NCI-H2107 treated with DMSO at 0.1 percent for 48 hours (cell line): ENCODE measurements around the gene VASH2.

Experiments
- DNase-seq: peaks from one replicate; lab custom pipeline; 2025; ENCODE audit not compliant: unreplicated experiment; lab: John Stamatoyannopoulos, UW

Gene VASH2

DNA sequence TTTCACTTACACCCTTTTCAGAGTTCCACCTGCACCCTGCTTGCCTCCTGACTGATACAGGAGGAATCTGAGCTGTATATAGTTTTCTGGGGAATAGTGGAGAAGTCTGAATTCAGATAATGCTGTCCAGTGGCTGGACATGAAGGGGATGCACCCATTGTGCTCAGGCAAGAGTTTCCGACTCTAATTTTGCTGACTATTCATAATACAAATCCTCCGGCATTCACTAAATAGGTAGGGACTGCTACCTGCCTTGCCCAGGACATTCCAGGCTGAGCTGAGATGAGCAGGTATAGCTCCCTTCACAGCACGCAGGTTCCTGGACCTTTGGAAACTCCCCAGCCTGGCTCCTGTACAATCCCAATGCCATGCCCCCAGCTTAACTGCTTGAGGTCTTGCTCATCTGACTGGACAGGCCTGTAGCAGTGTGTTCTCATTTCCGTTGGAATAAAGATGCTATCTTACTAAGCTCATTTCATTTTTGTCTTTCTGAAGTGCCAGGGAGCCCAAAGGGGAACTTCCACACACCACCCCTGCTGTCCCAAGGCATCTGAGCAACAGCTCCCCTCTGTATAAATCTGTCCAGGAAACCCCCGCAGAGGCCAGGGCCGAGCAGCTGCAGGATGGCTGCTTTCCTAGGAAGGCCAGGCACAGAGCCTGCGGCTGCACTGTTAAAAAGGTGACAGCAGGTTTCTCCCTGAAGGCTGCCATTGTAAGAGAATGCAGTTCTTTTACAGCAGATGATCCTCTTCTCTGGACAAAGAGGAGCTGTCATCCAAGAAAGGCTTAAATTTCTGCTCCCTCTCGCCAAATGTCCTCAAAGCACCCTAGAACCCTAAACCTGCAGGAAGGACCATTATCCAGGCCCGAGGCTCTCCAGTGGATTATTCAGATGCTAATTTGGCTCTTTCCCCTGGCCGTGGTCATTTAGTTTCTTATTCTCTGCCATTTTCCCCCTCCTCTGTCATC, 21.7 kb upstream of the VASH2 start:
- no peak for DNase-seq

DNA sequence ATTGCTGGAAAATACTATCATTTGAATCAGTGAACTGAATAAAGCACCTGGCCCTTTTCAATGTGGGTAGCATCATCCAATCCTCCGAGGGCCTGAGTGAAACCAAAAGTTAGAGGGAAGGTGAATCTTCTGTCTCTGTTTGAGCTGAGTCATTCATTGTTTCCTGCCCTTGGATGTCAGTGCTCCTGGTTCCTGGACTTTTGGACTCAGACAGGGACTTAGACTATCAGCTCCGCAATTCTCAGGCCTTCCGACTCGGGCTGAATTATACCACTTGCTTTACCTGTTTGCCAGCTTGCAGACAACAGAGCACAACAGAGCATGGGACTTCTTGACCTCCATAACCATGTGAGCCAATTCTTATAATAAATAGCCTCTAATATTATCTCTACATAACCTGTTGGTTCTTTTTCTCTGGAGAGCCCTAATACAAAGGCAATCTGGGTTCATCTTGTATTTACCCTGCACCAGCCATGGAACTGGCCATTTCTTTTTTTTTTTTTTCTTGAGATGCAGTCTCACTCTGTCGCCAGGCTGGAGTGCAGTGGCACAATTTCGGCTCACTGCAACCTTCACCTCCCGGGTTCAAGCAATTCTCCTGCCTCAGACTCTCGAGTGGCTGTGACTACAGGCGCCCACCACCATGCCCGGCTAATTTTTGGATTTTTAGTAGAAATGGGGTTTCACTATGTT, 19.2 kb upstream of the VASH2 start:
- DNase-seq, result no peak

DNA sequence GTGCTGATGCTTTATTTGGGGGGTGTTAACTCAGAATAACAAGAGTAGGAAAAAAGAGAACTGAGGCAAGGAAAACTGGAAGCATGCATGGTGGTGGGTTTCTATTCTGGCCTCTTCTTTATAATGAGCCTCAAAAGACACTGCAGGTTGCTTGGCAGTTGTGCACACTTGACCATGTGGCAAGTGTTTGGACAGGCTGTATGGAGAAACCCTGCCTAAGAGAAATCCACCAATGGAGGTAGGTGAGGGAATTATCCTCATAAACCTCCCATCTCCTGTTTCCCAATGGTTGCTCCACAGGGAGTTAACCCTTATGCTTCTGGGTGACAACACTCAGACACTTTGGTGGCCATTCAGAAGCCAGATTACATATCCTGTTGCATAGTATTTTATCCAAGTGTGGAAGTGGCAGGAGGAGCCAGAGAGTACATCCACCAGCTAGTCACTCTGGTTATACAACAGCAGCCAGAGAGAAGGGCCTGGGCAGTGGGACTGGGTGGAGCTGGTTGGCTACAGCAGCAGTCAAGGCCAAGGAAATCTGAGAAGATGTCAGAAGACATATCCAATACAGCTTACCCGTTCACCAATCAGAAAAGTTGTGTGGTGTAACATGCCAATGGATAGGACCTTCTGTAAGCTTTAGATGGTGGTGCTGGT, 16.4 kb upstream of the VASH2 start:
- no peak for DNase-seq

DNA sequence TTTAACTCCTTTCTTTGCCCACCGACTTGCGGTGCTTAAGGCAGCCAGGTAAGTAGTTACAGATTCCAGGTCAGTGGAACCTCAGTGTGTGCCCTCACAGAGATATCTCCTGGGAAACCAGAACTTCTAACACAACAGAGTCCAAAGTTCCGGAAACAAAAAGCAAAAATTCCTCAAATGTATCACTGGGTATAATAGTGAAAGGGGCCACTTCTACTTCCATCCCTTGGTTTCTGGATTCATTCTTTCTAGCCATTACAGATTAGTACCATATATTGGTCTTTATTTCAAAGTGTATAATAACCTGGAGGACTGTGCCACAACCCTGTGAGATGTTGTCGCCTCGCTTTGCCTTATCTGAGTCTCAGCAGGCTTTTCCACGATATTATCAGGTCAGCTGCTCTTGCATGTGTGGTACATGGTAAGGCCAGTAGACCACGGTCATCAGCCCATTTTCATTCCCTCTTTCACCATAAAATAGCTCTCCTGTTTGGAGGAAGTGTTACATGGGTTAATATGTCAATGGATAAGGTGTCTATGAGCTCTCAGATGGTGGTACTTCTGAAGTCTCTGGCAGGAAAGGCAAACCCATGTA, 14.9 kb upstream of the VASH2 start:
- DNase-seq, result no peak

DNA sequence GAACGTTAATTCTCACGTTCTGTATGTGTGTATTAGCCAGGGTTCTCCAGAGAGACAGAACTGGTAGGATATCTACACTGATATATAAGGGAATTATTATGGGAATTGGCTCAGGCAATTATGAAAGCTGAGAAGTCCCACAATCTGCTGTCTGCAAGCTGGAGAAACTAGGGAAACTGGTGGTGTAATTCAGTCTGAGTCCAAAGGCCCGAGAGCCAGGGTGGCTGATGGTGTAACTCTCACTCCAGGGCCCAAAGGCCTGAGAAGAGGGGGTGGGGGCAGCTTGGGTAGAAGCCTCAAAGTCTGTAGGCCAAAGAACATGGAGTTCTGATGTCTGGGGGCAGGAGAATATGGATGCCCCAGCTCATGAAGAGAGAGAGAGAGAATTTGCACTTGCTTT, 13.3 kb upstream of the VASH2 start:
- no peak for DNase-seq

DNA sequence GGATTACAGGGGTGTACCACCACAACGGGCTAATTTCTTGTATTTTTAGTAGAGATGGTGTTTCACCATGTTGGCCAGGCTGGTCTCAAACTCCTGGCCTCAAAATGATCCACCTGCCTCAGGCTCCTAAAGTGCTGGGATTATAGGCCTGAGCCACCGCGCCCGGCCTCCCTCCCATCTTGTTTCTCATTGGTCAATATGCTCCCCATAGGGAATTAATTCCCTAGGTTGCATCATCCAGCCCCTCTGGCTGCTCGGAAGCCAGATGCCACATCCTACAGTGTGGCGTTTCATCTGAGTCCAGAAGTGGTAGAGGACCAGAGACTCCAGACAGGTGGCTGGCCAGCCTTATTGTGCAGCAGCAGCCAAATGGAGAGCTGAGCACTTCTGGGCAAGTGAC, 11.5 kb upstream of the VASH2 start:
- peak; percentile 43 for DNase-seq

DNA sequence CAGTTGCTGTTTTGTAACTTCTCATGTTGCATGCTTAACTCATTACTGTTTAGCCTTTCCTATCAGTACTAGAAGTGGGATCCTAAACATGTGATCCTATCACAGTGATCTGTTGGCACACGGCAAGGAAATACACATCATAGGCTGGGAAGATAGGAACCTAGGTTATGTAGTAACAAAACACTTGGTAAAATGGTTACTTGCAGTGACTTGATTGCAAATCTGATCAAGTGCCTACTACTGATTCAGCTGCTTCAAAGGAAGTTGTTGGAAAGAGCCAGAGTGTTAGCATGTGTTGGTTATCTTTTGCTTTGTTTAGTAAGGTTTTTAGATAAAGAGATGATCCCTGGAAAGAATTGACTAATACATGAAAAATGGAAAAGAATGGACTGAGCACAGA, 8.9 kb upstream of the VASH2 start:
- DNase-seq, result no peak

DNA sequence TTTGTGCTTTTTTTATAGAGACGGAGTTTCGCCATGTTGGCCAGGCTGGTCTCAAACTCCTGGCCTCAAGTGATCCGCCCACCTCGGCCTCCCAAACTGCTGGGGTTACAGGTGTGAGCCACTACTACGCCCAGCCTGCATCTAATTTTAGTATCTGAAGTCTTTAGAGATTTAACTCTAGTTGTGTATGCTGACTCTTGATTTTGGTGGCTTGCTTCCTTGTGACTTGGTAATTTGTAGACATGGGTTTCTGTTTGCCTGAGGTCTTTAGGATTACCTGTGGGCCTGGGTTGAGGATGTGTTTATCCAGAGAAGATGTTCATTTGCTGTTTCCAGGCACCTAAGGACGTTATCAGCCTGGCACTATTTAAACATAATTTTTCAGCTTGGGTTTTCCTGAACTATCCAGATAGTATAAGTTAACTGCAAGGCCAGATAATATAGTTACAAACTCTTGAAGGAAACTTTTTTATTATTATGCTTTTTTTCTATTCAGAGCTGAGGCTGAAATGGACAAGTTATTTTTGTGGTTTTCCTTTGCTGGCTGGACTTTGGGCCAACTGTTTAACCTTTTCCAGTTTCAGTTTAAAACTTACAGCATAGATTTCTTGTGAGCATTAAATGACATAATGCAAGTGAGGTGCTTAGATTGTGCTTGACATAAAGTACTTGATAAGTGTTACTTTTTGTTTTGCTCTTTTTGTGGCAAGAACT, 7.5 kb upstream of the VASH2 start:
- no peak for DNase-seq

DNA sequence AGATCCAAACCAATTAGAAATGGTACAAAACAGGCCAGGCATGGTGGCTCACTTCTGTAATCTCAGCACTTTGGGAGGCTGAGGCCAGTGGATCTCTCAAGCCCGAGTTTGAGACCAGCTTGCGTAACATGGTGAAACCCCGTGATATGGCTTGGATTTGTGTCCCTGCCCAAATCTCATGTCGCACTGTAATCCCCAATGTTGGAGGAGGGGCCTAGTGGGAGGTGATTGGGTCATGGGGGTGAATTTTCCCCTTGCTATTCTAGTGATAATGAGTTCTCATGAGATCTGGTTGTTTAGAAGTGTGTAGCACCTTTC, 7.0 kb upstream of the VASH2 start:
- DNase-seq, result no peak

DNA sequence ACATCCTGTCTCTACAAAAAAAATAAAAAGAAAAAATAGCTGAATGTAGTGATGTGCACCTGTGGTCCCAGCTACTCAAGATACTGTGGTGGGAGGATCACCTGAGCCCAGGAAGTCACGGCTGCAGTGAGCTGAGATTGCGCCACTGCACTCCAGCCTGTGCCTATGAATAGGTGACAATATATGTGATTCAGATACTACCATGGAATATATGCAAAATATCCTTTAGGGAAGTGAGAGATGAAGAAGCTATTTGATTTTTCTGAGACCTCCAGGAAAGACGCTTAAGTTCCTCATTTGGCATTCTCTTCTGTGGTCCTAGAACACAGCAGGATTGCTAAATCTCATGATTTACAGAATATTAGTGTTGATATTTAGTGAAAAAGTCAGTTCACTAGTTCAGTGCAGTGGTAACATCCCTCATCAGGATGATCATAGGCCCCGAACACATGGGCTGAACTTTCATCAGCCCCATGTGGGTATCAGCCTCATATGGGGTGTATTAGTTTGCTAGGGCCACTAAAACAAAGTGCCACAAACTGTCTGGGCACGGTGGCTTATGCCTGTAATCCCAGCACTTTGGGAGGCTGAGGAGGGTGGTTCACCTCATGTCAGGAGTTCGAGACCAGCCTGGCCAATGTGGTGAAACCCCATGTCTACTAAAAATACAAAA, 6.0 kb upstream of the VASH2 start:
- DNase-seq, result no peak

DNA sequence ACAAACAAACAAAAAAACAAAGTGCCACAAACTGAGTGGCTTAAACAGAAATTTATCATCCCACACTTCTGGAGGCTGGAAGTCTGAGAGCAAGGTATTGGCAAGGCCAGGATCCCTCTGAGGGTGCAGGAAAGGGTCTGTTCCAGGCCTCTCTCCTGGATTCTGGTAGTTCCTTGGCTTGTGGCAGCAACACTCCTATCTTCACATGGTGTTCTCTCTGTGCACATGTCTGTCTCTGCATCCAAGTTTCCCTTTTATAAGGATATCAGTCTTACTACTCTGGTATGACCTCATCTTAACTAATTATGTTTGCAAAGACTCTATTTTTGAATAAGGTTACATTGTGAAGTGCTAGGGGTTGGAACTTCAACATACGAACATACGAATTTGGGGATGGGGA, 5.3 kb upstream of the VASH2 start:
- DNase-seq, result no peak

DNA sequence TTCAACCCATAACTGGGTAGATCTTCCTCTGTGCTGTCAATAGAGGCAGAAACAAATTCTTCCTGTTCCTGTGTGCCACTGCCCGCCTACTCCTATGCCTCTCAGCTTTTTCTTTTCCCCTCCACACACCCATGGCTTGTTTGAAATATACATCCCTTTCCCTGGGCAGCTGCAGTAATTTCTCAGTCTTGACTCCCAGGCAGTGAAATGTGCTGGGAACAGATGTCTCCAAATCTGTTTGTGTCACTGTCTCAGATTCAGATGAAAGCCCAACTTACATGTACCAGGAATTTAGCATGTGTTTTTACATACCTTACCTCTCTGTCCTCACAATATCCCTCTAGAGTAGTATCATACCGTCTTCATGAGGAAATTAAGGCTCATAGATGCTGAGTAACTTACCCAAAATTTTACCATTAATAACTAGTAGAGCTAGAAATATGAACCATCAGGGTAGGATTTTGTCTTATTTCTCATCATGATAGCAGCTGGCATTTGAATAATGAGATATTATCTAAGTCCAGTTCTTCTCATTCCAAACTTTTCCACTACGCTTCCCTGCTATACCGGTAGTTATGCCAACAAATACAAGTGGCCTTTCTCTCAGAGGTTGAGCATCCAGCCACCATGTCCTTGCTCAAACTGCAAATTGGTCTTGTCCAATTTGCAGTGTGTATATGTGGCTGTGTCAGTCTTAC, 4.7 kb upstream of the VASH2 start:
- DNase-seq, result no peak

DNA sequence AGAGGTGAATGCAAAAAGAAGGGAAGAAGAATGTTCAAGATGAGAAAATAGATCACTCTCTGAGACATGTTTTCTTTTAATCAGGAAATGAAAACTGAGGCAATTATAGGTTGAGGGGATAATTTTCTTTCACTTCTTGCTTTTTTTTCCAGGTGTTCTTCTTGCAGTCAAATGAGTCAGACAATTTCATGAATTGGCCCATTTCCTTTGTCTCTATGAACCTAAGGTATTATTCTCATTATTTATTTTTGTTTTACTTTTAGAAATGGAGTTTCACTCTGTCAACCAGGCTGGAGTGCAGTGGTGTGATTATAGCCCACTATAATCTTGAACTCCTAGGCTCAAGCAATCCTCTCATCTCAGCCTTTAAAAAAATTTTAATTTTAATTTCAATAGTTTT, 3.5 kb upstream of the VASH2 start:
- no peak for DNase-seq

DNA sequence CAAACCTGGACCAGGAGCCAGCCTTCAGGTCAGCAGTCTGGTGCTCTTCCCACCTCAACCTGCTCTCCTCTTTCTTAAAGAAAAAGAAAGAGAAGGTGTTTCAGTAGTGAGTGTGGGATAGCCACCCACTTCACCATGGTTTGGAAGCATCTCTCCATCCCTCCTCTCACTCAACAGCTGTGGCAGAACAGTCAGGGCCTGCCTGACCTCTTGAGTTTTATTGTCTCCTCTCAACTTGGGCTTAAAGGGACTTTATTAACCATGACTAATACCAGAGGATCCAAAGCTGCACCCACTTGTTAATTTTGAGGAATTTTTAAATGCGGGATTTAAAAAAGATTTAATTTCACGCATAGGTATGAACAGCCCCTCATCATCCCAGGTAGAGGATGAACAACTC, 570 bp upstream of the VASH2 start:
- DNase-seq, result no peak

DNA sequence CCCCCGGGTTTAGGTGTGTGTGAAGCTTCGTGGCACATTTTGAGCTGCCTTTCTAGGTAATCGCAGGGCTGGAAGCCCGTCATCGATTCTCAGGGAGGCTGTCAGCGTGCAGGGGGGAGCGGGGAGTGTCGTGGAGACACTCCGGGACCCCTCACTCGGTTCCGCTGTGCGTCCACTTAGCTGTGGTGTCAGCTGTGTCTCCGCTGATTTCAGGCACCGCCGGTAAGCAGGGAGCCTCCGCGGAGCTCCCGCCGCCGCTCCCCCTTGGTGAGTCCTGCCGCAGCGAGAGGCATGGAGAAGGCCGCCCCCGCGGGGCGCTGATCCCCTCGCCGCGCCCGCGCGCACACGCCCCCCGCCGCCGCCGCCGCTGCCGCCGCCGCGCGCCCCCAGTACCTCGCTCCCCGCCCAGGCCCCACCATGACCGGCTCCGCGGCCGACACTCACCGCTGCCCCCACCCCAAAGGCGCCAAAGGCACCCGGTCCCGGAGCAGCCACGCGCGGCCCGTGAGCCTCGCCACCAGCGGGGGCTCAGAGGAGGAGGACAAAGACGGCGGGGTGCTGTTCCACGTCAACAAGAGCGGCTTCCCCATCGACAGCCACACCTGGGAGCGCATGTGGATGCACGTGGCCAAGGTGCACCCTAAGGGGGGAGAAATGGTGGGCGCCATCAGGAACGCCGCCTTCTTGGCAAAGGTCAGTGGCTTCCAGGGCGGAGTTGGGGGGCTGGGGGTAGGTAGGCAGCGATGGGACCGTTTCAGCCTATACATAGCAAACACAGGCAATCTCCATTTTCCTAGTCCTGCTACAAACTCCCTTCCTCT, 995 bp downstream of the VASH2 start:
- DNase-seq, result no peak

DNA sequence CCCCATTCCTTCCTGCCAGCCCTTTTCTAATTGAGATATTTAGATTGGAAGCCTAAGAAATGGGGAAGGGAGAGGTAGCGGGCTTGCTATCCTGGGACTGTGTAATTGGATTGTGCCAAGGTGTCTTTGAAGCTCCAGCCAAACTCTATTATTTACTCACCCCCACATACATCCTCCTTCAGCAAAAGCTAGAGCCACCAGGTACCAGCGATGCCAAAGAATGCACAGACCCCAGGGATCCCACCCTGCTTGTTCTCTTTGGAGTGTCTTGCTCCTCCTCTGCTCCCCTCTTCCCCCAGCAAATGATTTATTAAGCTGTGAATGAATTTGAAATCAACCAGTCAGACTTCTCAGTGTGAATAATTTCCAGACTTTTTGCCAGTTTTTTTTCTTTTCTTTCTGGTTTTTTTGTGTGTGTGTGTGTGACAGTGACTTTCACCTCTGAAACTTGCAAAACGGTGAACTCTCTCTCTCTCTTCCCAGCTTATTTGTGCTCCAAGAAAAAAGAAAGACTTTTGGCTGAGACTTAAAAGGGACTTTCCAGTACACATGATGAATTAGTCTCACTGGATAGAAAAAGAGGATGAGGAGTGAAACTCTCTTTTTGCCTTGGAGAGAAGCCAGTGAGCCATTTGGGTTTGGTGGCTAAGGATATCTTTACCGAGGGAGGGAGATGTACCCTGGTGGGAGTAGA, 1.8 kb downstream of the VASH2 start:
- DNase-seq, result no peak

DNA sequence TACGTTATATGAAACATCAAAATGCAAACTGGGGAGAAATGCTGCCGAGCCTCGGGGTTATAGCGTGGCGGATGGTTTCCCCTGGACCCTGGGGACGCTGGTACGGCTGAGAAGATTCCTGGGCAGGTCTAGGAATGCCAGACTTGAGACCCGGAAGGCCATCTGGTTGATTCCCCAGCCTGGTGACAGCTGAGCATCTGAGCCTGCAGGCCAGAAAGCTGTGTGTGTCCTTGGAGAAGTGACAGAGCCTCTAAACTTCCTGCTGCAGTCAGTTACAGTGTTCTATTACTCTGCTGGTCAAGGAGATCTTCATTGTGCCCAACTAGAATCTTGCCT, 2.3 kb downstream of the VASH2 start:
- no peak for DNase-seq

DNA sequence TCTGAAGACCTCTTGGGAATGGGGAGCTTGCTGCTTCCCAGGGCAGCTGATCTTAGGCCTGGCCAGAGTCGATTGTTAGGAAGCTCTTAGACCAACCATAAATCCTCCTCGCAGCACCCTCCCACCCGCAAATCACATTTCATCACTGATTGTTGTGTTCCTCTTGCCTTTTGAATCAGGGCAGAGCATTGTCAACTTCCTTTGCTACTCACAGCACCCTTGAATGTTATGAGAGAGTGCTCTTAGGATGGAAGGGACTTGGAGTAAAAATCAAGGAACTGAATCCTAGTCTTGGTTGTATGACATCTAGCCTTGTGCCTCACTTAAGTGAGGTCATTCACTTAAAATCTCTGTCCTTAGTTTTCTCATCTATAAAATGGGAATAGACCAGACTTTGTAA, 3.0 kb downstream of the VASH2 start:
- no peak for DNase-seq

DNA sequence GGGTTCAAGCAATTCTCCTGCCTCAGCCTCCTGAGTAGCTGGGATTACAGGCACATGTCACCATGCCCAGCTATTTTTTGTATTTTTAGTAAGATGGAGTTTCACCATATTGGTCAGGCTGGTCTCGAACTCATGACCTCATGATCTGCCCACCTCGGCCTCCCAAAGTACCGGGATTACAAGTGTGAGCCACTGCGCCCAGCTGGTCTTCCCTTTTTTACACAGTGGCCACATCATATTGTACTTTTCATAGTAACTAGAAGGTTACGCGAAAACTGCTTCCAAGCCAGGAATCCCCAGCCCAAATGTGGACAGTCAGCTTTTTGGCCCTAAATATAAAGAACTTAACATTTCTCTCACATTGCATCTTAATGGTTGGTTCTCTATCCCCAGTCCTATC, 4.2 kb downstream of the VASH2 start:
- no peak for DNase-seq
